GM21381 (cell line): Measurements from ENCODE around the gene MTNR1B.
A peak's percentile ranks its signal among the peaks of the same experiment; 100 is the strongest.

Experiments
- ATAC-seq: cut with Tn5 transposase; IDR thresholded peaks from one replicate; pipeline ENCODE4 v1.9.1; 2021; ENCODE audit warnings: mild to moderate bottlenecking, moderate library complexity; ENCODE audit not compliant: unreplicated experiment

The MTNR1B gene

DNA sequence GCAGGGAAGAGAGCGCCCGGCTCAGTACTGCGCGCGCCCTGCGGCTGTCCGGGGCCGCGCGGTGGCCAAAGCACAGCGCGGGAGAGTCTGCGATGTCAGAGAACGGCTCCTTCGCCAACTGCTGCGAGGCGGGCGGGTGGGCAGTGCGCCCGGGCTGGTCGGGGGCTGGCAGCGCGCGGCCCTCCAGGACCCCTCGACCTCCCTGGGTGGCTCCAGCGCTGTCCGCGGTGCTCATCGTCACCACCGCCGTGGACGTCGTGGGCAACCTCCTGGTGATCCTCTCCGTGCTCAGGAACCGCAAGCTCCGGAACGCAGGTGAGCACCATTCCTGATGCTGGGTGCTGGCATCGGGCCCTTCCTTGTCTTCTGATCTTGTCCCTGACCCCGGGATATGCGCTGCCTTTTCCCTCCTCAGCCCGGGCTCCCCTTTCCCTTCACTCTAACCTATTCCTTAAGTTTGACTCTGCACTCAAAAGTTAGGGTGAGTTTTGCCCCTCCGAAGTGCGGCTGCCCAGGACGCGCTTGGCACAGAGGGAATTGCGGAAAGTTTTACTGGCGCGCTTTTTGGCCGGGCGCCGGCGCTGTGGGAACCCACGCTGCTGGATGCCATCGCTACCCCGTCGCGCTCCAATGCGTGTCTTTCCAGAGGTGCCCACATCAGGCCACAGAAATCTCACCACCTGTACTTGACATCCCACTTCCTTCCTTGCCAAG, at the start of gene MTNR1B:
Gene MTNR1B, plus strand, starts transcription at position 18 of the 714 bp plus-strand sequence. Its CDS starts 75 bp downstream, at position 93.
- ATAC-seq = no peak

DNA sequence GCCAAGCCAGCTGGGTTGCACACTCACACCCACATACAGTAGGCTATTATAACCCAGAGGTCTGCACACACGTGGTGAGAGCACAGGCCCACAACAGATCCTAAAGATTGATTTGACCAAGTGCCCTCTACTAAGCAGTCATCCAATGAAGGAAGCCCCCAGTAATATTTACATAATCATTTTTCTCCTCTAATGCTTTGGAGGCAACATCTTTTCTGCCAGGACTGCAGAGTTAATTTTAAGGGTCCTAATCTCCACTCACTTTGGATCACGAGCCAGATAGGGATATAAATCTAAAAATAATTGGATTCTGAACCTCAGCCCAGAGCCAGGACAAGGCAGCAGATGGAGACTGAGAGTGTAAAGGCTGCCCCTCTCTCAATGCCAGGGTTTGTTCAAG, 49.1 kb upstream of the MTNR1B start:
- no peak for ATAC-seq

DNA sequence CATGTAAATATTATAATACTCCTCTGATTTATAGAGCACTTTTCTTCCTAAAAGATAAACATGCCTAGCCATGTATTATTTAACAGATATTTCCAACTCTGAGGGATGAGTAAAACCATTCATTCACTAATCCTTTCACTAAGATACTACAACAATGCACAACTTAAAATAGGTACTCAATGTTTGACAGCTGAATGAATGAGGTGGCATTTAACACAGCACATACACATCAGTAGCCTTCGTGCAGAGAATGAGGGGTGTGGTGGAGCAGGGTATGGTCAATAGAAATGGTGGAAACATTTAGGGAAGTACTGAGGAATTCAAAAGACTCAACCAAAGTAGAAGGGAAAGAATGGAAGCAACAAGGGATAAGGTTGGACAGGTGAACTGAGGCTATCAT, 46.7 kb upstream of the MTNR1B start:
- ATAC-seq = no peak

DNA sequence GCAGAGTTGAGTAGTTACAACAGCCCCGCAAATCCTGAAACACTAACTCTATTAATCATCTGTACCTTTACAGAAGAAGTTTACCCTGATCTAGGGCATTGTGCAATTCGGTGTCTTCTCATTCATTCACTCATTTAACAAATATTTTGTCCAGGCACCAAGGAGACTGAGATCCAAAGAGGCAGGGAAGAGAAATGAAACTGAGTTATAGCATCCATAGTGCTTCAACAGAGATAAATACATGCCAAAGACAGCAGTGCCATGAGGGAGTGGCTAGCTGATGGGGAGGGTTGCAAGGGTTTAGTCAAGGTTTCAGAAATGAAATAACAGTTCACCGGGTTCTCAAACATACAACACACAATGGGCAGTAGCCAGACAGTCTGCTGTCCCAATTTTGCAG, 40.2 kb upstream of the MTNR1B start:
- no peak for ATAC-seq

DNA sequence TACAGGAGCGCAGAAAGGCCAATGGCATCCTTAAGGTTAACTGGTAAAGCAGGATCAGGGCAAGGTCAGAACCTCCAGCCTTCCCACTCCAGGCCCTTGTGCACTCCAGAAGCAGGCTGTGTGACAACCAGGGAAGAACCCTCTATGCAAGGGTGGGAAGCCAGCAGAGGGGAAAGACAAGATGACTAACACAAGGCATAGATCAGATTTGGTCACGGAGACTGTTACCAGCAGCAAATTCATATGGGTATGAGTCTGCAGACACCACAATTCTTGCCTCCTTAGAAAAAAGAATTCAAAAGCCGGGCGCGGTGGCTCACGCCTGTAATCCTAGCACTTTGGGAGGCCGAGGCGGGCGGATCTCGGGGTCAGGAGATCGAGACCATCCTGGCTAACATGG, 39.8 kb upstream of the MTNR1B start:
- ATAC-seq = no peak

DNA sequence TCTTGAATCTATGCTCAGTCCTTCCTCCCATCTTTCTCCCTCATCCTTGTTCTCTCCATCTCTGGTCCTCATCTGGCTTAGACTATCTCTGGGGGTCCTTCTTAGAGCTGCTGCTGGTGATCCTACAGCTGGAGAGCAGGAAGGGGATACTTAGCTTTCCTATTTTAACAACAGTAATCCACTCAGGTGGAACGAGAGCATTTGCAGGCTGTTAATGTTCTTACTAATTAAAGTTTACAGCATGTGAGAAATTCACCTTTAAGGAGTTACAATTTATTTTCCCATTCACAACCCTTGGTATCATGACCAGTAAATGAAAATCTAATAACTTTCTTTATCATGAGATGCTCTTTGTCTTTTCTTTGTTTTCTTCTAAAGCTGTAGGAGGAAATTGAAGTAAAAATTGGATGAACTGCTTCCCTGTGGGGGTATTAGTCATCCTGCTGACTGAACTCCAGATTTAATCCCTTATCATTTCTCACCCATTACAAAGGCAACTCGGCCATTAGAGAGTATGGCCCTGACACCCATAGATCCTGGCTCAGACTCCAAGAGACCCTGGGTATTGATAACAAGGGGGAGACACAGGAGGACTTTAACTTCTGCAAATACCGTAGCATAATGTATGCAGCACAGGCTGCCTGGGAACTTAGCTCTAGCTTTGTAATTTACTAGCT, 37.6 kb upstream of the MTNR1B start:
- no peak for ATAC-seq

DNA sequence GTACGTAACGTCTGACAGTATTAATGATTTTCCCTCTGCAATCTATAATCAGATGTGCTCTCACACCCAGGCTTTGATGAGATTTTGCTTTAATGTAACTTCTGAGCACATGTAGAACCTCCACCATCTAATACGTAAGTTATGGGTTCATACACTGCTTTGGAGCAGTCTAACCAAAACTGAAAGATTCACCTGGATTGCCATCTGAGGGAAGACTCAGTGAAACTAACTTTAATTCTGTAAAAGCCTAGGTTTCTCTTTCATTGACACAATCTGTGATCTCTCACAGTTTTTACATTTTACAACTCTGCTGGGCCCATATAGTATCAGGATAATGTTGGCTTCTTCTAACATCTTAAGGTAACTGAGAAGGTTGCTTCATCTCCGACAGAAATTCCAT, 30.1 kb upstream of the MTNR1B start:
- ATAC-seq = no peak

DNA sequence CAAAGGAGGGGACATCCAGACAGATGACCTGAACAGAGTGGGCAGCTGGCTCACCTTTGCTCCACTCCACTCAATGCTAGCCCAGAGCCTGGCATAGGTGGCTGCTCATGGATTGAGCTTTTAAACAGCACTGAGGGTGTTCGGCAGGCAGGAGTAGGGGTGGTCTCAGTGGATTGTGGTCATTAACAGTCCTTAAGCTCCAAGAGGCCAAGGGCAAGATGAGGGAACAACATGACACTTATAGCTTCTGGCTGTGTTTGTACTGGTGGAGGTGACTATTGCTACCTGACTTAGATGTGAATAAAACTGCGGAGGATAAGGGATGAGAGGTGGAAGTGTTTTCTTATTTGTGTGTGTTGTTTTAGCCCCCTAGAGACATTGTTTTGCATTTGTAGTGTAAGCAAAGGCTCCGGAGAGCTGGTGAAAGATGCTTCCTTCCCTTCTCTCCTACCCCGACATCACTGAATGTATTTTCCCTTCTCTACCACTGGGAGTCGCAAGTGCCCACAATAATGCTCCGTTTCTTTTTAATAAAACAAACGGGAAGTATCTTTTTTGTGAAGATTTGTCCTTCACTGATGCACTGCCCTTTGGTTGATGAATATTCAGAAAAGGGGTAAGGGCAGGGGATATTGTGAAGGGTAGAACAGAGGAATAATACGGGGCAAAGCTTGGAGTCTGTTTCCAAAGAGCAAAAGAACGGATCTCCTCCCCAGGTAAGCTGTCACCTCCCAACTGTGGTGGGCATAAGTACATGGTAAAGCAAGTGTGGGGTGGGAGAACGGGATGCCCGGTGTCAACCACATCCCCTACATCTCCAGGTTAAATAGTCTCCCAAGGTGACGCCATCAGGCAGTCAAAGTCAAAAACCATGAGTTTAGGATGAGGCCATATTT, 27.5 kb upstream of the MTNR1B start:
- peak; percentile 74 for ATAC-seq

DNA sequence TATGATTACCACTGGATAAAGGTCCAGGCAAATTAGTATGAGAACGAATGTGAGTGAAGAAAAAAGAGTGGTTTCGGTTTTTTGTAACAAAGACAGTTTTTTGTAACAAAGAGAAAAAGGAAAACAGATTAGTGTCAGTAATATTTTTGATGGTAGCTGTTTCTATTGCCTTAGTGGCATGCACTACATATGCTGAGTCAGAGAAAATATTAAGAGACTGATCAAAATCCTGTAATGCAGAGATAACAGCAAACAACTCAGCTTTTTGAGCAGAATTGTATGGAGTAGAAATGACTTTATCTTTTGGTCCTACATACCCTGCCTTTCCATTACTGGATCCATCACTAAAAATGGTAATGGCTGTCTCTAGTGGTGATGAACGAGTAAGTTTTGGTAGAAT, 22.7 kb upstream of the MTNR1B start:
- no peak for ATAC-seq

DNA sequence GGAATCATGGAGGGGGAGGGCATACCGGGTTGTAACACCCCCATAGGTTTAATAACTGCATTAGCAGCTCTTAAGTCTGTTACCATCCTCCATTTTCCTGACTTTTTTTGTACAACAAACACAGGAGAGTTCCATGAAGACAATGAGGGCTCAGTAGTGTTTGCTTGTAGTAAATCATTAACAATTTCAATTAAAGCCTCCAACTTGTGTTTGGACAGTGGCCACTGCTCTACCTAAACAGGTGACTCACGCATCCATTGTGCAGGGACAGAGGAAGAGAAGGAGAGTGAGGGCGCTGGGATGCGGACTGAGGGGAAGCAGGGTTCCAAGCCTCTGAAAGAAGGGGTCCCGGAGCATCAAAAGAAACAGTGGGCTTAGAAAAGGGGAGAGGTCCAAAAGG, 21.3 kb upstream of the MTNR1B start:
- no peak for ATAC-seq

DNA sequence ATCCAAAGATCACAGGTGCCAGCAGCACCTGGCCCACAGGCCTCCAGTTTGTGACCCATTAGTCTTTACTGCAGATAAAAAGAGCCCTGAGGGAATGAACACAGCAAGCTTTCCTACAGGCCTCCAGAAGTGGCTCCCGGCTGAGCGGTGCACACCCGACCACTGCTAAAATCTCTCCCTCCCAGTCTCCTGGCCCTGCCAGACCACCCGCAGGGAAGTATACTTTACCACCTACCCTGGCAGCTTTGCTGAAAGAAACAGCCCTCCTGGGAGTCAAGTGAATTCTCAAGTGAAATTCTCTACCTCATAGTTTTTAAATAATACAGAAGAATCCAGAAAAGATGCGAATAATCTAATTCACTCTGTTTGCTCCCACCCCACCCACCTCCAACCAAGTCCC, 15.4 kb upstream of the MTNR1B start:
- ATAC-seq = no peak

DNA sequence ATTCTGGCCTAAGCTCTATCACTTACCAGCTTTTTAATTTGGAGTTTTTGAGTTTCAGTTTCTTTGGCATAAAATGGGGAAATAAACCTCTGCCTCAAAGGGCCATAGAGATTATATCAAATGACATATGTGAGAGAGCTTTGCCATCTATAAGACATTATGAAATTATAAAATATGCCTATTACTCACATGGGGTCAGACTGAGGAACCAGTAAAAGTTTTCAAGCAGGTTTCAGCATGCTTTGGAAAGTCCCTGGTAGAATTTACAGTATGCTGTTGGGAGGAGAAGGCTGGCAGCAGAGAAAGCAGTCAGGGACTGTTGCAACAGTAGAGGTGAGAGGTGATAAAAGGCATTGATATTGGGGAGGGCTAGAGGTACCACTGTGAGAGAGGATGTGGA, 13.6 kb upstream of the MTNR1B start:
- no peak for ATAC-seq

DNA sequence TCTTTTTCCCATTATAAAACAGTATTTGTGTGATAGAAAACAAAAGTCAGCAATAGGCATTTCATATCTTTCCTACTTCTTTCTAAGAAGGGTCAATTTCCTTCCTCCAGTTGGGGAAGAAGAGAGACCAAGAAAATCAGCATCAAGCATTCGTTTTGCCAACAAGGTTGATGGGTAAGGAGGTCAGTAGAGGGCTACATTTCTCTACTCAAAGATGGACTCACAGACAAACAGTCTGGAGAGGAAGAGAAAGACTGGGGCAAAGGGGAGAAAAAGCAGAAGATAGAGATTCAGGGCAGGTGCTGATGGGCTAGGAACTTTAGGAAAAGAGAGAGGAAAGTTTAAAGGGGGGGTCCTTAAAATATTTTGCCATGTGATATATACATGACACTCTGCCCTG, 8.6 kb upstream of the MTNR1B start:
- no peak for ATAC-seq

DNA sequence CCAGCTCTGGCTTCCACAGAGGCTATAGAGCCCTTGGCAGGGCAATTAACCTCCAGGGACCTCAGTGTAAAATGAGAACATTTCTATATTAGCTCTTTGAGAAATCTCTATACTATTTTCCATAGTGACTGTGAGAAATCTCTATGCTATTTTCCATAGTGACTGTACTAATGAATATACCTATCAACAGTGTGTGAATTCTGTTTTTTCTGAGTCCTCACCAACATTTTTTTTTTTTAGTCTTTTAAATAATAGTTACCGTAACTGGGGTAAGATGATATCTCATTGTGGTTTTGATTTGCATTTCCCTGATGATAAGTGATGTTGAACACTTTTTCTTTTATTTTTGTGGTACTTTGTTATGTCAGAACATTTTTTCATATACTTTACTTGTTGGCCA, 7.0 kb upstream of the MTNR1B start:
- ATAC-seq = no peak

DNA sequence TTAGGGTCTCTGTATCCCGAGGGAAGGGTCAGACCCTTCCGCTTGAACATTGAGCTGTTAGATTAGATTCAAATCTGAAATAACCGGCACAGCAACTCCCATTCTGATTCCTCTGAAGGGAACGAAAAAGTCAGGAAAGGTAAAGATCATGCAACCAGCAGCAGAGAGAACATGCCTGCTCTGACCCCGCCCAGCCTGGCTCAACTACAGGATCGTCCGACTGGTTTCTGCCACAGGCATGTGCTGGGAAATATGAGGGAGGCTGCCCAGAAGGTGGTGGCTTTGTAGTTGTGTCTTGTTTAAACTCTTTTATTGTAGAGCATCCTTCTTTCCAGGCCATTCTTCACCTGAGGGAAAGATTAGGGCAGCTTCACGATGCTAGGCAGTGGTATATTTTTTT, 5.0 kb upstream of the MTNR1B start:
- no peak for ATAC-seq

DNA sequence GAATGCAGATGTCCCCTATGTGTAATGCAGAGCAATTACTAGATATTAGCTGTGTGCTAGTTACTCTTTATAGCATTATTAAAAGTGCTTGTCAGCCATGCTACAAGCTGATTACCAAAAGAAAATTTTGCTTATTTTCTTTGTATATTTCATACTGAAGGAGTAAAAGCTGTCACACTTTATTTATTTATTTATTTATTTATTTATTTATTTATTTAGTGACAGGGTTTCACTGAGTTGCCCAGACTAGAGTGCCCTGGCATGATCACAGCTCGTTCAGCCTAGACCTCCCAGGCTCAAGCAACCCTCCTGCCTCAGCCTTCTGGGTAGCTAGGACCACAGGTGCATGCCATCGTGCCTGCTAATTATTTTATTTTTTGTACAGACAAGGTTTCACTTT, 4.3 kb upstream of the MTNR1B start:
- ATAC-seq = no peak

DNA sequence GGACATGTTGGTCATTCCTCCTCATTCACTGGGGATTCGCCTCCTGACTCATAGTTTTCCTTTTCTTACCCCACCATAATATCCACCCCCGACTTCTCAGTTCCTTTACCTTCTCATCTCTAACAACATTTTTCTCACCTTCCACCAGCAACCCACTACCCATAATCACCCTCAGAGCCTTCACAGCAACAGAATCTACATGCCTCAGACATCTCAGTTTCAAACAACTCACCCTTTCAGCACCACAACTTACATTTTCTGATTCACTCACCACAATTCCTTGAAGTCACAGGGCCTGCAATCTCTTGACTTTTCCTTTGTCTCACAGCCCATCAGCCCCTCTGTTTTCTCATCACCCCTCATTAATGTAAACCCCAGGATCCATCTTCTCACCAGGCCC, 2.3 kb upstream of the MTNR1B start:
- no peak for ATAC-seq

DNA sequence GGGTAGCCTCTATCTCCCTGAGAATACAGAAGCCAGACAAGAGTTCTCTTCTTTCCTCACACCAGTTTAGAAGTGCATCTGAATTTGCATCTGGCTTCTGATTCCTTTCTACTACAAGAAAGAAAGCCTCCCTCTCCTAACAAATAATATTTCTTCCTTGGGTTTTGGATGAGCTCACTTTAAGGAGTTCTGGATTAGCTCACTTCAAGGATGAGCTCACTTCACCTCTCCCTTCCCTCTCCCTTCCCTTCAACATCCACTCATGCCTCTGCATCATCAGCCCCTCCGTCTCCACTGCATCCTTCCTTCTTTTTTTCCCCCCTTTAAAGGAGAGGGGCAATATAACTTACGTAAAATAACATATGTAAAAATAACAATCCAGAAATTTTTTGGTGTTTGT, 1.6 kb upstream of the MTNR1B start:
- ATAC-seq = no peak

DNA sequence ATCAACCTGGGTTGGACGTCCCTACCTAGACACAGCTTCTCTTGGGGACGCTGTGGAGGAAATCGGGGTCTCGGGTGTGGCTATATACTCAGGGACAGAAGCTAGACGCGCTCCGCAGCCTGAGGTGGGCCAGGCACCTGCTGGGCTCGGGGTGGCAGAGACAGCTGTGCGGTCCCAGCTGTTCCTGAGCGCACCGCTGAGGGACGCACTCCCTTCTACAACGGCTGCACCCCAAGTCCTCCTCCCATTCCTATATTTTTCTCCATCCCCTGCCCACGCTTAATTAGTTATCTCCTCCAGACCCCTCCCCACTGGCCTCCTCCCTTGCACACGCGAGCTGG, 188 bp upstream of the MTNR1B start:
- no peak for ATAC-seq

DNA sequence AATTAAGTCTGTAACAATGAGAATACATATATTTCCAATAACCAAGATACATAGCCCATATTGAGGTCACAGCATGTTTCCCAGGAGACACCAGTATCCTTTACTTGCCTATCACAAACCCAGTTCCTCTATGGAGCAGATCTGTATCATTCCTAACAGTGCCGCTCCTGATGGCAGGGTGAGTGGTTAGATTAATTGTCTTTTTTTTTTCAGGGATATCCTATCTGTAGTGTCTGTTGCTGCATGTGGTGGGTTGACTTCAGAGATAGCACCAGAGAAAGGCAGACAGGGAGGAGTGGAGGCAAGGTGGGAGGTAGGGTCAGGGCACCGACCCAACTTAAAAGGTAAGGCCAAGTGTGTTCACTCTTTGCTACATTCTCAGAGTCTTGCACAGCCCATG, 2.8 kb downstream of the MTNR1B start:
- no peak for ATAC-seq

DNA sequence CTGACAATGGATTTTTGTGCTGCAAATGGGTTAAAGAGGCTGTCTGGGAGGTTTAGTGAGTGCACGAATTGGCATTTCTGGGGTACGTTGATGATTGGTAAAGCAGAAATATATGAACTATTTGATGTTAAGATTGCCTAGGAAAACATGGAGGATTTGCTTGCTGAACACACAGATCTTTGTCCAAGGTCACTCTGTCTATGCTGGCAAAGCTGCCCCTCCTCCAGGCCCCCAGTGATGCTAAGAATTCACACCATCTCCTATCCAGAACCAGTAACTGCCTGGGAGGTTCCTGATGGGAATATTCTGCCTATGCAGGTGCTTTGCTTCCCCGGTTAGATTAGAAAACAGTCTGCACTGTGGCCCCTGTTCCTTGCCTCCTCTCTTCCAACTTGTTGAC, 5.8 kb downstream of the MTNR1B start:
- no peak for ATAC-seq

DNA sequence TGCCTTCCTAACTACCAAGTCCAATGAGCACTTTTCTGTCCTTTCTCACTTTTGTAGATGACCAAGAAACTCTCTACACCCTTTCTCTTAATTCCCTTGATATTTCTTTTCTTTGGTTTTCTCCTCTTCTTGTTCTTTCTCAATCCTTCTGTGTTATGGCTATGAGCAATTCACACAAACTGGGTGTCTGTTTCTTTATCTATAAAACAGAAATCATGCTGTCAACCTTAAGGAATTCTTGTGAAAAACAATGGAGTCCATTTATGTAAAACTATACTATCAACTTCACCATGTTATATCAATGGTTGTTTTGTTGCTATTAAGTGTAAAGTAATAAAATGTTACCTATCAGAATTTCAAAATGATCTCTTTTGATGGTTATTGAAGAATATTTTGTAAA, 7.2 kb downstream of the MTNR1B start:
- ATAC-seq = no peak
